ENCODE measurements around the gene SIMC1. TPM values are rescaled to one million over a fixed set of nuclear protein-coding genes. Genes with fewer than 3 reads are reported as not detected.
"Not testable (repeated sequence)": the region's sequence is repeated elsewhere in the genome, so short reads cannot be mapped to it uniquely, and the experiment has no call there.

Gene SIMC1
- total RNA-seq, 1 experiment from 2014 or later = 19.2 TPM

DNA sequence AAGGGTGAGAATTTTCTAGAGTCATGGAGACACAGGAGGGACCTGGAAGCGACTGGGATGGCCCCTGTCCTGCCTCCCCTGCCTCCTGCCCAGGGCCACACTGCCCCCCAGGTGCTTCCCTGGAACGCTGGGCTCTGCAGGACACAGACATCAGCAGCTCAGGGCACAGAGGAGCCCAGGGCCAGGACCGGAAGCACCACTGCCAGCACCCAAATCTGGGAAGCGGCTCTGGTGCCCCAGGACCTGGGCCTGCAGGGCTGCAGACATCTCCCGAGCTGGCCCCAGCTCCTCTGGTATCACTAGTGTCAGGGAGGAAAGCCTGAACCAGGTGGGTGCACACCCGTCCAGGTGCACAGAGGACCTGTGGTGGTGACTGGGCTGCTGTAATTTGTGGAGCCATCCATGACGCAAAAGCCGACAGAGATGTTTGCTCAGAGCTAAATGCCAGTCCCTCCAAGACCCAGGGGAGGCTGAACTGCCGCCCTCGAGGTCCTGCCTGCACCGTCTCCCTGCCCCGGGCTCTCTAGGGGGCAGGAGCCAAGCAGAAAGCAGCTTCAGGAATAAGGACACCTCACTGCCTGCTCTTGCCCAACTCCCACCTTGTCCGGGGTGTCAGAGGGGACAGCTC lies 46.0 kb upstream of the SIMC1 start:
- H3K9me3 ChIP-seq (ENCODE audit: control insufficient read depth, insufficient read depth, low read depth, low read length) = no peaks in the 10 kb centered on the region
- no peaks in the 10 kb centered on the region for H3K36me3 ChIP-seq (ENCODE audit: control insufficient read depth, insufficient read depth, low read length)
- no peak overlapping the region for H3K4me3 ChIP-seq (ENCODE audit: low read depth in 2 of 2, low read length in 2 of 2)
- DNase-seq (ENCODE audit: low read depth, low spot score) (no peak), ATAC-seq (no peak)
- in situ Hi-C loops (cut with HindIII; ENCODE audit: low pct_unique_long_range_greater_than_20kb, low sequenced_read_pairs) (no loop called here), intact Hi-C loops (cut with micrococcal nuclease; ENCODE audit: unreplicated experiment) (no loop called here)
- no peaks in the 10 kb centered on the region for H3K4me1 ChIP-seq (ENCODE audit: control insufficient read depth, insufficient read depth, low read length)
- BruUV-seq (replicated peaks) = no TSS peak
- CTCF ChIA-PET = no interaction called here
- TF ChIP-seq, protein P1, sequence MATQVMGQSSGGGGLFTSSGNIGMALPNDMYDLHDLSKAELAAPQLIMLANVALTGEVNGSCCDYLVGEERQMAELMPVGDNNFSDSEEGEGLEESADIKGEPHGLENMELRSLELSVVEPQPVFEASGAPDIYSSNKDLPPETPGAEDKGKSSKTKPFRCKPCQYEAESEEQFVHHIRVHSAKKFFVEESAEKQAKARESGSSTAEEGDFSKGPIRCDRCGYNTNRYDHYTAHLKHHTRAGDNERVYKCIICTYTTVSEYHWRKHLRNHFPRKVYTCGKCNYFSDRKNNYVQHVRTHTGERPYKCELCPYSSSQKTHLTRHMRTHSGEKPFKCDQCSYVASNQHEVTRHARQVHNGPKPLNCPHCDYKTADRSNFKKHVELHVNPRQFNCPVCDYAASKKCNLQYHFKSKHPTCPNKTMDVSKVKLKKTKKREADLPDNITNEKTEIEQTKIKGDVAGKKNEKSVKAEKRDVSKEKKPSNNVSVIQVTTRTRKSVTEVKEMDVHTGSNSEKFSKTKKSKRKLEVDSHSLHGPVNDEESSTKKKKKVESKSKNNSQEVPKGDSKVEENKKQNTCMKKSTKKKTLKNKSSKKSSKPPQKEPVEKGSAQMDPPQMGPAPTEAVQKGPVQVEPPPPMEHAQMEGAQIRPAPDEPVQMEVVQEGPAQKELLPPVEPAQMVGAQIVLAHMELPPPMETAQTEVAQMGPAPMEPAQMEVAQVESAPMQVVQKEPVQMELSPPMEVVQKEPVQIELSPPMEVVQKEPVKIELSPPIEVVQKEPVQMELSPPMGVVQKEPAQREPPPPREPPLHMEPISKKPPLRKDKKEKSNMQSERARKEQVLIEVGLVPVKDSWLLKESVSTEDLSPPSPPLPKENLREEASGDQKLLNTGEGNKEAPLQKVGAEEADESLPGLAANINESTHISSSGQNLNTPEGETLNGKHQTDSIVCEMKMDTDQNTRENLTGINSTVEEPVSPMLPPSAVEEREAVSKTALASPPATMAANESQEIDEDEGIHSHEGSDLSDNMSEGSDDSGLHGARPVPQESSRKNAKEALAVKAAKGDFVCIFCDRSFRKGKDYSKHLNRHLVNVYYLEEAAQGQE (IDR thresholded peaks at IDR 0.05; ENCODE audit: insufficient read depth in 1 of 2, low read depth in 2 of 2, low read length in 1 of 2) = no peak
- TF ChIP-seq SIN3A (IDR thresholded peaks at IDR 0.05; ENCODE audit: borderline replicate concordance, insufficient read depth, low read depth, low read length) (no peak), TCF7L2 (IDR thresholded peaks at IDR 0.05; ENCODE audit: low read depth, low read length) (no peak), POLR2AphosphoS5 (IDR thresholded peaks at IDR 0.05; ENCODE audit: low read depth, low read length) (no peak)
- TF ChIP-seq, protein P2, sequence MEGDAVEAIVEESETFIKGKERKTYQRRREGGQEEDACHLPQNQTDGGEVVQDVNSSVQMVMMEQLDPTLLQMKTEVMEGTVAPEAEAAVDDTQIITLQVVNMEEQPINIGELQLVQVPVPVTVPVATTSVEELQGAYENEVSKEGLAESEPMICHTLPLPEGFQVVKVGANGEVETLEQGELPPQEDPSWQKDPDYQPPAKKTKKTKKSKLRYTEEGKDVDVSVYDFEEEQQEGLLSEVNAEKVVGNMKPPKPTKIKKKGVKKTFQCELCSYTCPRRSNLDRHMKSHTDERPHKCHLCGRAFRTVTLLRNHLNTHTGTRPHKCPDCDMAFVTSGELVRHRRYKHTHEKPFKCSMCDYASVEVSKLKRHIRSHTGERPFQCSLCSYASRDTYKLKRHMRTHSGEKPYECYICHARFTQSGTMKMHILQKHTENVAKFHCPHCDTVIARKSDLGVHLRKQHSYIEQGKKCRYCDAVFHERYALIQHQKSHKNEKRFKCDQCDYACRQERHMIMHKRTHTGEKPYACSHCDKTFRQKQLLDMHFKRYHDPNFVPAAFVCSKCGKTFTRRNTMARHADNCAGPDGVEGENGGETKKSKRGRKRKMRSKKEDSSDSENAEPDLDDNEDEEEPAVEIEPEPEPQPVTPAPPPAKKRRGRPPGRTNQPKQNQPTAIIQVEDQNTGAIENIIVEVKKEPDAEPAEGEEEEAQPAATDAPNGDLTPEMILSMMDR (IDR thresholded peaks at IDR 0.05) = no peak
- H3K27ac ChIP-seq (ENCODE audit: low read length) = no peak overlapping the region
- POLR2A ChIA-PET = interaction anchor here (0.6 kb wide), 1 partner anchor 746 kb away, joined by 15 read pairs; no protein-coding TSS in a partner anchor
- no peaks in the 10 kb centered on the region for H3K27me3 ChIP-seq (ENCODE audit: control insufficient read depth, insufficient read depth, low read length)

DNA sequence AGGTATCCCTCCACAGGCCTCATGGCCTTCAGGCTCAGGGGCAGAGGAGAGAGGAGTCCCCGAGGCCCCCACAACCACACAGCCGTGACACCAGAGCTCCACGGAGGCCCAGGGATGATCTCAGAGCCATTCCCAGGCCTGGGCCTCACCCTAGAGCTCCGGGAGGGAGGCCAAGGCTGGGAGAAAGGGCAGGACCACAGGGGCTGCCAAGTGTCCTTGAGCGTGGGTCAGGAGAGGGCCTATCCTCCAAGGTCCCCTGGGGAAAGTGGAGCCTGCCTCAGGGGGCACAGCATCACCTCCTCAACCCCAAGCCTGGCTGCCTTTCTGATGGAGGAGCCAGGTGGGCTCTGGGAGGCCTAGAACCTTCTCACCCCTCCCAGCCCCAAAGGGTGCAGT lies 45.5 kb upstream of the SIMC1 start:
- ATAC-seq; H3K27me3 ChIP-seq (ENCODE audit: control insufficient read depth, insufficient read depth, low read length); H3K27ac ChIP-seq (ENCODE audit: low read length); in situ Hi-C loops (cut with HindIII; ENCODE audit: low pct_unique_long_range_greater_than_20kb, low sequenced_read_pairs); intact Hi-C loops (cut with micrococcal nuclease; ENCODE audit: unreplicated experiment); H3K36me3 ChIP-seq (ENCODE audit: control insufficient read depth, insufficient read depth, low read length); CTCF ChIA-PET; H3K4me1 ChIP-seq (ENCODE audit: control insufficient read depth, insufficient read depth, low read length); H3K4me3 ChIP-seq (ENCODE audit: low read depth in 2 of 2, low read length in 2 of 2); POLR2A ChIA-PET; H3K9me3 ChIP-seq (ENCODE audit: control insufficient read depth, insufficient read depth, low read depth, low read length); DNase-seq (ENCODE audit: low read depth, low spot score); BruUV-seq (replicated peaks): not testable (repeated sequence)

DNA sequence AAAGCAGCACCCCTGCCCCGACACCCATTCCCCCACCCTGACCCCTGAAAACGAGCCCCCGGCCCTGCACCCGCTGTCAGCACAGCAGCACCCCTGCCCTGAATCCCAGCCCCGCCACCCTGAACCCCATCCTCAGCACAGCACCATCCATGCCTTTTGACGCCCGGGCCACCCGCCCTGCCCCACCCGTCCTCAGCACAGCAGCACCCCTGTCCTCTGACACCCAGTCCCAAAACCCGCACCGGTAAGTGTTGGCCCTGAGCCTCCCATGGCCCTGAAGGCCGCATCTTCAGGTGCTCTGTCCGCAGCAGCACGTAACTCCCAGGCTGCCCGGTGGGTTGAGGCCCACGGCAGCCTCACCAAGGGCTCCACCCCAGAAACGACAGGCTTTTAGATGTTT lies 44.6 kb upstream of the SIMC1 start:
- ATAC-seq = peak; percentile 5; the same call in 1 of the 2 replicates
- intact Hi-C loops (cut with micrococcal nuclease; ENCODE audit: unreplicated experiment); H3K27ac ChIP-seq (ENCODE audit: low read length); BruUV-seq (replicated peaks); POLR2A ChIA-PET; H3K36me3 ChIP-seq (ENCODE audit: control insufficient read depth, insufficient read depth, low read length); H3K4me3 ChIP-seq (ENCODE audit: low read depth in 2 of 2, low read length in 2 of 2); H3K4me1 ChIP-seq (ENCODE audit: control insufficient read depth, insufficient read depth, low read length); DNase-seq (ENCODE audit: low read depth, low spot score); CTCF ChIA-PET; H3K9me3 ChIP-seq (ENCODE audit: control insufficient read depth, insufficient read depth, low read depth, low read length); in situ Hi-C loops (cut with HindIII; ENCODE audit: low pct_unique_long_range_greater_than_20kb, low sequenced_read_pairs); H3K27me3 ChIP-seq (ENCODE audit: control insufficient read depth, insufficient read depth, low read length): not testable (repeated sequence)

DNA sequence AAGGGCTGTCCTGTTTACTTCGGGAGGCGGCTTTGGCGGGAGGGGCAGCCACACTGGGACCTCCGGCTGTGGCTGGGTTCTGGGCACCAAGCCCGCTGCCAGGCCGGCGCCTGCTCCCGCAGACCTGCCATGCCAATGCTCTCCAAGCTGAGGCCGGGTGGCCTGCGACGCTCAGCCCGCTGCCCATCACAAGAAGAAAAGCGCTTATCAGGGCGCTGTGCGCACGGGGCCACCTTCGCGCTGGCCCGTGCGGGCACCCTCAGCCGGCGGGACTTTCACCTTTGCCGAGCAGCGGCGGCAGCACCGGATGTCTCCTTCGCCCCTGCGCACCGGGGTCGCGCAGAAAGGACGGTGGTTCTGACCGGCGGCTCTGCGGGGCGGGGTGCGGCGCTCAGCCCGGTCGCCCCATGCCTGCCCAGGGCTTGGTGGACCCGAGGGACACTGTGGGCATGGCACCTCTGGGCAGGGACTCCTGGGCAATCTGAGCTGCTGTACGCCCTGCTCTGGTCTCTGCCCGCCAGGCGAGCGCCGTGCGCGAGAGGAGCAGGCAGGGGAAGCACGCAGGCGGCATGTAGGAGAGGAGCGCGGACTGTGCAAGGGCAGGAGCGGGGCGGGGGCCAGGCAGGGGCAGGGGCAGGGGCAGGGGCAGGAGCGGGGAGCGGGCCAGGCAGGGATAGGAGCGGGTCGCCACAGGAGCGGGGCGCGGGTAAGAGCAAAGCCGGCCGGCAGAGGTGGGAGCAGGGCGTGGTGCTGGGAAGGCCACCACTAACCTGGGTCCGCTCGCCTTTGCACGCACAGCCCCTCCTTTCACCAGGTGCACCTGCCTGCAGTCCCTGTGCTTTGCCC lies 43.8 kb upstream of the SIMC1 start:
- in situ Hi-C loops (cut with HindIII; ENCODE audit: low pct_unique_long_range_greater_than_20kb, low sequenced_read_pairs); intact Hi-C loops (cut with micrococcal nuclease; ENCODE audit: unreplicated experiment); H3K36me3 ChIP-seq (ENCODE audit: control insufficient read depth, insufficient read depth, low read length); H3K9me3 ChIP-seq (ENCODE audit: control insufficient read depth, insufficient read depth, low read depth, low read length); CTCF ChIA-PET; DNase-seq (ENCODE audit: low read depth, low spot score); POLR2A ChIA-PET; H3K4me1 ChIP-seq (ENCODE audit: control insufficient read depth, insufficient read depth, low read length); H3K27ac ChIP-seq (ENCODE audit: low read length); BruUV-seq (replicated peaks); H3K27me3 ChIP-seq (ENCODE audit: control insufficient read depth, insufficient read depth, low read length): not testable (repeated sequence)
- H3K4me3 ChIP-seq (ENCODE audit: low read depth in 2 of 2, low read length in 2 of 2) = peak overlapping the region; percentile 7 to 16; a peak in 2 of 4 replicates
- peak; percentile 32 for ATAC-seq

DNA sequence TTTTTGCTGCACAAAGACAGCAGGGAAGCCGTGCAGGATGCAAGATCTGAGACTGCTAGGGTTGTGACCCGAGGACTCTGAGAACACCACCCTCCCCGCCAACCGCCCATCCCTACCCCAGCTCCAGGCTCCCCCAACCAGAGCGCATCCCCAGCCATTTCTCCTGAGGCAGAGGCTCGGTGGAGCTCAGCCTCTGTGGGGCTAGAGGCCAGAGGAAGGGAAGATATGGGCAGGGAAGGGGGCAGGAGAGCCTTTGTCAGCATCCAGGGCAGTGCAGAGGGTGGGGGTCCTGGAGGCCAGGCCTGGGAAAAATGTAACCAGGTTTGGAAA lies 43.2 kb upstream of the SIMC1 start:
- POLR2A ChIA-PET; DNase-seq (ENCODE audit: low read depth, low spot score); CTCF ChIA-PET; intact Hi-C loops (cut with micrococcal nuclease; ENCODE audit: unreplicated experiment); H3K27ac ChIP-seq (ENCODE audit: low read length); H3K36me3 ChIP-seq (ENCODE audit: control insufficient read depth, insufficient read depth, low read length); BruUV-seq (replicated peaks); H3K27me3 ChIP-seq (ENCODE audit: control insufficient read depth, insufficient read depth, low read length); ATAC-seq; in situ Hi-C loops (cut with HindIII; ENCODE audit: low pct_unique_long_range_greater_than_20kb, low sequenced_read_pairs); H3K4me3 ChIP-seq (ENCODE audit: low read depth in 2 of 2, low read length in 2 of 2); H3K9me3 ChIP-seq (ENCODE audit: control insufficient read depth, insufficient read depth, low read depth, low read length); H3K4me1 ChIP-seq (ENCODE audit: control insufficient read depth, insufficient read depth, low read length): not testable (repeated sequence)

Data from Panc1 (cell line).